ENCODE measurements around the gene ARHGEF40. TPM values are rescaled to one million over a fixed set of nuclear protein-coding genes. Genes with fewer than 3 reads are reported as not detected.

The ARHGEF40 gene
- total RNA-seq, 4 donors from 2014 or later: 72.5 to 128 (median 80.9) TPM

GRCh38 chr14:21043387-21043973 lies 26.6 kb upstream of the ARHGEF40 start:
- 38 to 46% methylated on average over 2 of the region's 2 CpGs for WGBS, 2 donors
- H3K4me1 ChIP-seq: peaks cover 0 to 37% (median 19%) of the 10 kb centered on the region in 4 donors

GRCh38 chr14:21043974-21044618 lies 26.0 kb upstream of the ARHGEF40 start:
- Histone ChIP-seq H3K4me1 (peaks cover 0 to 31% (median 14%) of the 10 kb centered on the region in 4 donors), H3K9me3 (no peaks in the 10 kb centered on the region), H3K4me3 (no peak overlapping the region), H3K27me3 (no peaks in the 10 kb centered on the region), H3K36me3 (no peaks in the 10 kb centered on the region), H3K27ac (no peak overlapping the region)
- WGBS, 2 donors: 65 to 66% methylated on average over 6 of the region's 6 CpGs
- no peak for DNase-seq (ENCODE audit: low spot score in 2 of 2)
- TF ChIP-seq POLR2A (IDR thresholded peaks at IDR 0.05) (no peak), CTCF (IDR thresholded peaks at IDR 0.05) (no peak), EP300 (IDR thresholded peaks at IDR 0.05) (no peak)

More at GRCh38 chr14:21043387-21043973, 26.6 kb upstream of the ARHGEF40 start:
- Histone ChIP-seq H3K27ac (no peak overlapping the region), H3K9me3 (no peaks in the 10 kb centered on the region), H3K27me3 (no peaks in the 10 kb centered on the region), H3K36me3 (no peaks in the 10 kb centered on the region), H3K4me3 (no peak overlapping the region)
- no peak for DNase-seq (ENCODE audit: low spot score in 2 of 2)
- no peak for TF ChIP-seq POLR2A (IDR thresholded peaks at IDR 0.05)
- TF ChIP-seq EP300 (IDR thresholded peaks at IDR 0.05): no peak
- TF ChIP-seq CTCF (IDR thresholded peaks at IDR 0.05): no peak

GRCh38 chr14:21047378-21047781 lies 22.7 kb upstream of the ARHGEF40 start:
- no peak overlapping the region for H3K4me3 ChIP-seq
- H3K27ac ChIP-seq: no peak overlapping the region
- no peak for TF ChIP-seq CTCF (IDR thresholded peaks at IDR 0.05)
- no peak for TF ChIP-seq EP300 (IDR thresholded peaks at IDR 0.05)
- no peak for TF ChIP-seq POLR2A (IDR thresholded peaks at IDR 0.05)
- WGBS, 2 donors: 76 to 81% methylated on average over 2 of the region's 2 CpGs
- no peaks in the 10 kb centered on the region for H3K27me3 ChIP-seq
- H3K4me1 ChIP-seq: peaks cover 0 to 18% (median 6%) of the 10 kb centered on the region in 4 donors
- DNase-seq (ENCODE audit: low spot score in 2 of 2): no peak
- H3K9me3 ChIP-seq: no peaks in the 10 kb centered on the region
- H3K36me3 ChIP-seq: no peaks in the 10 kb centered on the region

GRCh38 chr14:21048638-21049037 lies 21.5 kb upstream of the ARHGEF40 start:
- no peak for TF ChIP-seq POLR2A (IDR thresholded peaks at IDR 0.05)
- no peak overlapping the region for H3K4me3 ChIP-seq

GRCh38 chr14:21049271-21049673 lies 20.8 kb upstream of the ARHGEF40 start:
- Histone ChIP-seq H3K27ac (peak overlapping the region in 1 of 4 donors; percentile 11), H3K36me3 (no peaks in the 10 kb centered on the region), H3K27me3 (no peaks in the 10 kb centered on the region), H3K4me3 (no peak overlapping the region), H3K9me3 (no peaks in the 10 kb centered on the region), H3K4me1 (peaks cover 0 to 1% (median under 1%) of the 10 kb centered on the region in 4 donors)
- WGBS, 2 donors: 62 to 77% methylated on average over 3 of the region's 3 CpGs
- TF ChIP-seq CTCF (IDR thresholded peaks at IDR 0.05): no peak
- no peak for TF ChIP-seq EP300 (IDR thresholded peaks at IDR 0.05)
- TF ChIP-seq POLR2A (IDR thresholded peaks at IDR 0.05): no peak
- DNase-seq (ENCODE audit: low spot score in 2 of 2): no peak

More at GRCh38 chr14:21048638-21049037, 21.5 kb upstream of the ARHGEF40 start:
- 69 to 73% methylated on average over 2 of the region's 2 CpGs for WGBS, 2 donors
- Histone ChIP-seq H3K36me3 (no peaks in the 10 kb centered on the region), H3K9me3 (no peaks in the 10 kb centered on the region), H3K27me3 (no peaks in the 10 kb centered on the region), H3K4me1 (peaks cover 0 to 7% (median 3%) of the 10 kb centered on the region in 4 donors), H3K27ac (no peak overlapping the region)
- DNase-seq (ENCODE audit: low spot score in 2 of 2): no peak

Measured in tibial nerve (tissue), 4 donors.